Measurements from ENCODE around the gene XAB2.

Gene XAB2

DNA sequence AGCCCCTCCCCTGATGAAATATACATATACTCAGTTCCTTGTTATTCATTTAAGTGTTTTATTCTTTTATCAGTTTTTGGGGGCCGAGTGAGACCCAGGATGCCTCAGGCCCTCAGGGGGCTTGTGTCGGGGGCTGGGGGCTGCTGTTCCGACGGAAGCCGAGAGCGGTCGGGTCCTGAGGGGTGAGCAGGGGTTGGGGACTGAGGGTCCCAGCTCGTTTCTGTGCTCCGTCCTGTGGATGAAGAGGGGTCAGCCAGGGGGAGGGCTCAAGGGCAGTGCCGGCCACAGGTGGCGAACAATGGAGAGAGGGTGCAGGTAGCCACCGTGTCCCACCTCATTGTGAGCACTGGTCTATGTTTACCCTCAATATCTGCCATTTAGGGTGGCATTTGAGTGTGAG, 2.2 kb upstream of the XAB2 start:
- DNase-seq (ENCODE audit: extremely low read depth, low read depth): no peak

GRCh38 chr19:7628589-7629311, 595 bp downstream of the XAB2 start:
- TF ChIP-seq, protein P1, sequence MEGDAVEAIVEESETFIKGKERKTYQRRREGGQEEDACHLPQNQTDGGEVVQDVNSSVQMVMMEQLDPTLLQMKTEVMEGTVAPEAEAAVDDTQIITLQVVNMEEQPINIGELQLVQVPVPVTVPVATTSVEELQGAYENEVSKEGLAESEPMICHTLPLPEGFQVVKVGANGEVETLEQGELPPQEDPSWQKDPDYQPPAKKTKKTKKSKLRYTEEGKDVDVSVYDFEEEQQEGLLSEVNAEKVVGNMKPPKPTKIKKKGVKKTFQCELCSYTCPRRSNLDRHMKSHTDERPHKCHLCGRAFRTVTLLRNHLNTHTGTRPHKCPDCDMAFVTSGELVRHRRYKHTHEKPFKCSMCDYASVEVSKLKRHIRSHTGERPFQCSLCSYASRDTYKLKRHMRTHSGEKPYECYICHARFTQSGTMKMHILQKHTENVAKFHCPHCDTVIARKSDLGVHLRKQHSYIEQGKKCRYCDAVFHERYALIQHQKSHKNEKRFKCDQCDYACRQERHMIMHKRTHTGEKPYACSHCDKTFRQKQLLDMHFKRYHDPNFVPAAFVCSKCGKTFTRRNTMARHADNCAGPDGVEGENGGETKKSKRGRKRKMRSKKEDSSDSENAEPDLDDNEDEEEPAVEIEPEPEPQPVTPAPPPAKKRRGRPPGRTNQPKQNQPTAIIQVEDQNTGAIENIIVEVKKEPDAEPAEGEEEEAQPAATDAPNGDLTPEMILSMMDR (IDR thresholded peaks at IDR 0.05; ENCODE audit: low read depth, low read length): no peak
- DNase-seq (ENCODE audit: extremely low read depth, low read depth): no peak

More for the DNA sequence above, 2.2 kb upstream of the XAB2 start:
- TF ChIP-seq, protein P1 (IDR thresholded peaks at IDR 0.05; ENCODE audit: low read depth, low read length): no peak

DNA sequence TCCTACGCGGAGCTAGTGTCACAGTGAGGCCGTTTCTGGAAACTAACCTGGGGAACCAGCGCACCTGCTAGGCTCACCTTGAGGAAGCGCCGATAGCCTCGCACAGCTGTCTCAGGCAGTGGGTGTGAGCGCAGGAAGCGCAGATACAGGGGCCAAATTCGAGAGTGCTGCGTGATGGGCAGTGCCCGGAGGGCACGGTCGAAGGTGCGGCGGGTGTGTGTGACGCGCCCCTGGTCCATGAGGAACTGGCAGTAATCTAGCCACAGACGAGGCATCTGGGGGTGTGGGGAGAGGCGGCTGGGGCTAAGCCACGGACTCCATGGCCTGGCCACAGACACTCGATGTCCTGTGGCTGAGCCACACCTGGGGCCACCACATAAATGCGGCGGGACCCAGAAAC, 2.2 kb downstream of the XAB2 start:
- DNase-seq (ENCODE audit: extremely low read depth, low read depth): no peak
- TF ChIP-seq, protein P1 (IDR thresholded peaks at IDR 0.05; ENCODE audit: low read depth, low read length): no peak

- DNase-seq (ENCODE audit: extremely low read depth, low read depth): no peak
- TF ChIP-seq, protein P1 (IDR thresholded peaks at IDR 0.05; ENCODE audit: low read depth, low read length): no peak
Measured at GRCh38 chr19:7625763-7626372, 3.5 kb downstream of the XAB2 start.

GRCh38 chr19:7624810-7625209, 4.5 kb downstream of the XAB2 start:
- no peak for DNase-seq (ENCODE audit: extremely low read depth, low read depth)
- TF ChIP-seq, protein P1 (IDR thresholded peaks at IDR 0.05; ENCODE audit: low read depth, low read length): no peak

GRCh38 chr19:7623725-7624603, 5.4 kb downstream of the XAB2 start:
- TF ChIP-seq, protein P1 (IDR thresholded peaks at IDR 0.05; ENCODE audit: low read depth, low read length): no peak
- DNase-seq (ENCODE audit: extremely low read depth, low read depth): no peak
